GM23248 (cell line): ENCODE measurements around the gene PRKCQ. TPM values are rescaled to one million over a fixed set of nuclear protein-coding genes. Genes with fewer than 3 reads are reported as not detected.

ENCODE experiments used
- DNase-seq: peaks from one replicate; pipeline ENCODE4 v3.0.0-alpha.2; 2015
- H2AFZ ChIP-seq: fragments of 200-600 bp; sonication (generic); 2 replicates; pipeline ENCODE4 v1.6.1; 2016; ENCODE audit warnings: antibody characterized with exemption
- H3F3A ChIP-seq: fragments of 200-600 bp; sonication (generic); 2 replicates; pipeline ENCODE4 v1.6.1; 2016; ENCODE audit warnings: mild to moderate bottlenecking, antibody characterized with exemption, mixed run types; ENCODE audit not compliant: insufficient read depth
- H3K27ac ChIP-seq: fragments of 200-600 bp; sonication (generic); 2 replicates; pipeline ENCODE4 v1.5.1; 2016; ENCODE audit warnings: mild to moderate bottlenecking
- H3K27me3 ChIP-seq: fragments of 200-600 bp; sonication (generic); replicated peaks from 2 replicates; pipeline ENCODE4 v1.6.1; 2016; ENCODE audit warnings: mild to moderate bottlenecking; ENCODE audit not compliant: insufficient read depth
- H3K36me3 ChIP-seq: fragments of 200-600 bp; sonication (generic); 2 replicates; pipeline ENCODE4 v1.6.1; 2016; ENCODE audit warnings: low read depth, mild to moderate bottlenecking
- H3K4me1 ChIP-seq: fragments of 200-600 bp; sonication (generic); 2 replicates; pipeline ENCODE4 v1.6.1; 2016; ENCODE audit warnings: mild to moderate bottlenecking; ENCODE audit not compliant: insufficient read depth
- H3K4me2 ChIP-seq: fragments of 200-600 bp; sonication (generic); one replicate; pipeline ENCODE4 v1.6.1; 2016; ENCODE audit warnings: mild to moderate bottlenecking; ENCODE audit not compliant: unreplicated experiment
- H3K4me3 ChIP-seq: fragments of 200-600 bp; sonication (generic); 2 replicates; pipeline ENCODE4 v1.5.1; 2016; ENCODE audit warnings: mild to moderate bottlenecking
- H3K79me2 ChIP-seq: fragments of 200-600 bp; sonication (generic); 2 replicates; pipeline ENCODE4 v1.6.1; 2016; ENCODE audit warnings: mild to moderate bottlenecking; ENCODE audit not compliant: insufficient read depth
- H3K9ac ChIP-seq: fragments of 200-600 bp; sonication (generic); 2 replicates; pipeline ENCODE4 v1.6.1; 2016; ENCODE audit warnings: mild to moderate bottlenecking
- H3K9me2 ChIP-seq: fragments of 200-600 bp; sonication (generic); 2 replicates; pipeline ENCODE4 v1.6.1; 2016; ENCODE audit warnings: mixed run types, mild to moderate bottlenecking, moderate library complexity; ENCODE audit not compliant: insufficient read depth
- H3K9me3 ChIP-seq: fragments of 200-600 bp; sonication (generic); one replicate; pipeline ENCODE4 v1.6.1; 2017; ENCODE audit warnings: low read depth
- H4K20me1 ChIP-seq: fragments of 200-600 bp; sonication (generic); 2 replicates; pipeline ENCODE4 v1.6.0; 2016; ENCODE audit not compliant: insufficient read depth
- EZH2 ChIP-seq: fragments of 200-600 bp; sonication (generic); IDR thresholded peaks from 2 replicates; pipeline ENCODE4 v1.6.1; 2018; ENCODE audit warnings: antibody characterized with exemption, mild to moderate bottlenecking; ENCODE audit not compliant: insufficient read depth, poor library complexity, severe bottlenecking
- EZH2phosphoT487 ChIP-seq: fragments of 200-600 bp; sonication (generic); IDR thresholded peaks from 2 replicates; pipeline ENCODE4 v1.6.1; 2018; ENCODE audit warnings: antibody characterized with exemption, moderate library complexity, mild to moderate bottlenecking, low read depth; ENCODE audit not compliant: insufficient read depth
- WGBS, 2 experiments: methylation state at CpG; one replicate each; pipeline ENCODE4 v1.1.6; 2015 to 2017; ENCODE audit warnings: low lambda C conversion rate in 2 of 2, low coverage in 1 of 2; ENCODE audit errors: missing lambda C conversion rate in 2 of 2; 5-methylcytosine and 5-hydroxymethylcytosine counted together
- in situ Hi-C: fragments of 300-500 bp; cut with MboI; formaldehyde crosslinking; loops from 2 replicates; pipeline ENCODE4 v1.15.0; 2020
- polyA plus RNA-seq: library from polyadenylated mRNA; unstranded; fragments of >200 nt; fragmentation: Nextera tagmentation; extraction: Ambion mirVana; gene quantifications from 2 replicates; pipeline ENCODE4 v1.2.1, GENCODE V29; 2016
- total RNA-seq: library from RNA; depleted of rRNA; stranded (reverse); fragments of >200 nt; shearing (Covaris generic); gene quantifications from 2 replicates; pipeline ENCODE4 v1.2.3, GENCODE V29; 2014

Gene PRKCQ
- total and polyA plus RNA-seq, 2 experiments from 2014 or later = not detected

DNA sequence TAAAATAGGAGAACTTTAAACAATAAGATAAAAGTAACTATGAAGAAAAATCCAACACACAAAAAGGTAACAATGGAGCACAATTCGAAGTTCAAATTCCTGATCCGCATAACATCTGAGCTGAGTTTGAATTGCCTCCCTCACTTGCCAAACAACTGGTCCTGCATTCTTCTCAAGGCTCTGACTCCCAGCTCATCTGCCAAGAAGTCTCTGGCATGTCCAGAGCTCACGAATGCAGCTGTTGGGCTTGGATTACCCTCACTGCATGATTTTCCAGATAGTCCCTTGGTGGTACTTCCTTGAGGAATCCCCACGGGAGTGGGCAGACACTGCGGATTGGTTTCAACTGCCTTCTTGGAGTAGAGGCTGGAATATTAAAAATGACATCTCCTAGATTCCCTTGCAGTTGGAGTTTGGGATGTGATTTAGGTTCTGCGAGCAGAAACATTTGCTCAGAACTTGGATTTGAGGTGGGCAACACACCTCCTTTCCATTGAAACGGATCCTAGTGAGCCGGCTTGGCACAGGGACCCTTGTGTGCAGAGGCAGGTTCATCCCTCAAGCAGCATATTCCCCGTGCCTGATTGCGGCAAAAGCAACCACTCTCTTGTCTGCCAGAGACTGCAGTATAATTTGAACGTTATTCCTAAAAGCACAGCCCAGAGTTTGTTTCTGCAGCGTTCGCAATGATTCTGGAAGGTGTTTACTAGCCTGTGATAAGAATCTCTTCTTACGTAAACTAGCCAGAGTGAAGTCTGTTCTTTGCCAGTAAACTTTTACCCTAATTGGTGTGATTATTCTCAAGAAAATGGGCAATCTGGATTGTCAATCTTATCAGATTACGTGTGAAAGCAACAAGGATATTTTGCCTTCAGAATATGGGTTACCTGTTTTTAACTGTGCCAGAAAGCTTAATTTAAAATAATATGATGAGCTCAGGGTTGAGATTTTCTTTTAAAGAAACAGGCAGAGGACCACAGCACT, 23.4 kb upstream of the PRKCQ start:
- Histone ChIP-seq H3K9me3 (no peaks in the 10 kb centered on the region), H3K9ac (no peak overlapping the region), H3K4me3 (no peak overlapping the region), H4K20me1 (no peaks in the 10 kb centered on the region), H3K27ac (no peak overlapping the region), H3K4me1 (no peaks in the 10 kb centered on the region), H3K4me2 (no peak overlapping the region), H3F3A (no peaks in the 10 kb centered on the region), H3K79me2 (no peaks in the 10 kb centered on the region), H3K9me2 (no peaks in the 10 kb centered on the region), H3K27me3 (peaks cover 16% of the 10 kb centered on the region), H2AFZ (no peak overlapping the region), H3K36me3 (no peaks in the 10 kb centered on the region)
- 14 to 17% methylated on average over 15 of the region's 15 CpGs for WGBS, 2 experiments
- DNase-seq = no peak
- in situ Hi-C loops = no loop called here
- no peak for TF ChIP-seq EZH2

DNA sequence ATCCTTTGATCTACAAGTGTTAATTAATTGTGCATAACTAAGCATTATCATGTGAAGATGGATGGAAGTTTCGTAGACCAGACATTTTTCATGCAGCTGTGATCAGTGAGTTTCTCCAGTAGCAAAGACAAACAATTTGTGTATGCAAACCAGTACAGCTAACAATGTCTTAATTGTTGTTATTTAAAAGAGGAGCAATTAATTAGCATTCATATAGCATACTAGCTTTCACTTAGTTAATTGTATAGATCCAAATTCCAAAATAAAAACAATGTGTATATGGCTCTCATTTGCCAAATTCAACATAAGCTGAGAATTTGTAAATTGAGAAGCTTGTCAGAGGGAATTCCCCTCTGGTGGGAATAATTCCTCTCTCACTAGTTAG, 22.6 kb upstream of the PRKCQ start:
- Histone ChIP-seq H2AFZ (no peak overlapping the region), H3K9me2 (no peaks in the 10 kb centered on the region), H3K4me2 (no peak overlapping the region), H4K20me1 (no peaks in the 10 kb centered on the region), H3K27me3 (peaks cover 16% of the 10 kb centered on the region), H3K9me3 (no peaks in the 10 kb centered on the region), H3F3A (no peaks in the 10 kb centered on the region), H3K4me3 (no peak overlapping the region), H3K36me3 (no peaks in the 10 kb centered on the region), H3K9ac (no peak overlapping the region), H3K27ac (no peak overlapping the region), H3K4me1 (no peaks in the 10 kb centered on the region), H3K79me2 (no peaks in the 10 kb centered on the region)
- TF ChIP-seq EZH2phosphoT487 (no peak), EZH2 (no peak)
- in situ Hi-C loops = no loop called here
- 9 to 13% methylated on average over 1 of the region's 1 CpG for WGBS, 2 experiments
- no peak for DNase-seq

DNA sequence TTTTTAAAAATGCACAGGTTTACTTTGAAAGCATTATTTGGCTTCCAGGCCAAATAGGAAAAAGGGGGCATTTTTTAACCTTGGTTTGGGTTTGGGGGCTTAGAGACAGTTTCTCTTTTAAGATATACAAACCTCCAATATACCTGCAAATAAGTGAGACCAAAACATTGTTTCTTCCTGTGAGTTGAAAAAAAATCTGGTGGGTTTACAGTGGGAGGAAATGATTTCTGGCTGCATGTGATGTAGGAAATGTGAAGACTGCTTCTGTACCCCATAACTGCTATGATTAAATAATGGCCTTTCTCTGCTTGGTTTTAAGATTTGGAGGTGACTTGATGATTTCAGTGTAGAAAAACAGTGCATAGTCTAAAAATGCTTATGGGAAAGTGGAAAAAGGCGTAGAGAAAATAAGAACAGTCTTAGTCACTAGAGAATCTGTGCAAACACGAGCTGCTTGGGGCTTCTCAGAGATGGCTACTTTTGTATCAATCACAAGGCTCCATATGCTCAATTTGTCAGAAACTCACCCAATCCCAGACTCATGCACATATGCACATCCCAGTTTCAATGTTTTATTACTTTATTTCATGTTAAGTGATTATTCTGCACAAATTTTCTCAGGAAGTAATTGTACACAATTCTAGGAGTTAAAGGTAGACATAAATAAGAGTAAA, 22.1 kb upstream of the PRKCQ start:
- no peak overlapping the region for H3K9ac ChIP-seq
- H3K4me1 ChIP-seq = no peaks in the 10 kb centered on the region
- no peaks in the 10 kb centered on the region for H3K9me3 ChIP-seq
- H3K79me2 ChIP-seq = no peaks in the 10 kb centered on the region
- H2AFZ ChIP-seq = no peak overlapping the region
- no peaks in the 10 kb centered on the region for H3K36me3 ChIP-seq
- WGBS, 2 experiments = 22 to 32% methylated on average over 2 of the region's 2 CpGs
- H3K27me3 ChIP-seq = peaks cover 17% of the 10 kb centered on the region
- H3K4me2 ChIP-seq = no peak overlapping the region
- H3K27ac ChIP-seq = no peak overlapping the region
- no peaks in the 10 kb centered on the region for H3F3A ChIP-seq
- no peak for DNase-seq
- no peak overlapping the region for H3K4me3 ChIP-seq
- in situ Hi-C loops = no loop called here
- H4K20me1 ChIP-seq = no peaks in the 10 kb centered on the region
- H3K9me2 ChIP-seq = no peaks in the 10 kb centered on the region
- TF ChIP-seq EZH2 (no peak), EZH2phosphoT487 (no peak)

- no peaks in the 10 kb centered on the region for H4K20me1 ChIP-seq
- no peak overlapping the region for H2AFZ ChIP-seq
- TF ChIP-seq EZH2phosphoT487 = no peak
- TF ChIP-seq EZH2 = no peak
- H3K9ac ChIP-seq = no peak overlapping the region
- in situ Hi-C loops = no loop called here
- H3K9me2 ChIP-seq = no peaks in the 10 kb centered on the region
- no peaks in the 10 kb centered on the region for H3K36me3 ChIP-seq
- no peak overlapping the region for H3K4me2 ChIP-seq
- no peaks in the 10 kb centered on the region for H3K79me2 ChIP-seq
- no peaks in the 10 kb centered on the region for H3K4me1 ChIP-seq
- no peaks in the 10 kb centered on the region for H3K9me3 ChIP-seq
- H3K27ac ChIP-seq = no peak overlapping the region
- H3K27me3 ChIP-seq = peaks cover 21% of the 10 kb centered on the region
- 44 to 52% methylated on average over 9 of the region's 9 CpGs for WGBS, 2 experiments
- no peak overlapping the region for H3K4me3 ChIP-seq
- no peaks in the 10 kb centered on the region for H3F3A ChIP-seq
- no peak for DNase-seq
These were observed 21.2 kb upstream of the PRKCQ start for GRCh38 chr10:6601246-6601805.
